Neural progenitor cell (in vitro differentiated cells): Measurements from ENCODE around the gene ANKRD23. TPM values are rescaled to one million over a fixed set of nuclear protein-coding genes. Genes with fewer than 3 reads are reported as not detected.

Source experiments
- DNase-seq: peaks from one replicate; pipeline ENCODE4 v3.0.0-alpha.2; 2016; ENCODE audit warnings: low spot score
- H2AFZ ChIP-seq: fragments of 200-600 bp; sonication (generic); replicated peaks from 2 replicates; pipeline ENCODE4 v1.6.1; 2016; ENCODE audit warnings: antibody characterized with exemption
- H3F3A ChIP-seq: fragments of 200-600 bp; sonication (generic); 2 replicates; pipeline ENCODE4 v1.6.1; 2016; ENCODE audit warnings: antibody characterized with exemption, low read depth
- H3K27ac ChIP-seq: fragments of 200-600 bp; sonication (generic); 2 replicates; pipeline ENCODE4 v1.5.1; 2016; ENCODE audit warnings: mild to moderate bottlenecking
- H3K27me3 ChIP-seq: fragments of 200-600 bp; sonication (generic); 2 replicates; pipeline ENCODE4 v1.6.1; 2016; ENCODE audit warnings: mild to moderate bottlenecking, moderate library complexity
- H3K36me3 ChIP-seq: fragments of 200-600 bp; sonication (generic); 2 replicates; pipeline ENCODE4 v1.5.1; 2016
- H3K4me1 ChIP-seq: fragments of 200-600 bp; sonication (generic); 2 replicates; pipeline ENCODE4 v1.6.1; 2016; ENCODE audit warnings: mixed run types
- H3K4me2 ChIP-seq: fragments of 200-600 bp; sonication (generic); 2 replicates; pipeline ENCODE4 v1.6.1; 2016
- H3K4me3 ChIP-seq: fragments of 200-600 bp; sonication (generic); 2 replicates; pipeline ENCODE4 v1.5.1; 2016
- H3K79me2 ChIP-seq: fragments of 200-600 bp; sonication (generic); 2 replicates; pipeline ENCODE4 v1.6.1; 2016; ENCODE audit warnings: low read depth
- H3K9ac ChIP-seq: fragments of 200-600 bp; sonication (generic); 2 replicates; pipeline ENCODE4 v1.6.1; 2016
- H3K9me3 ChIP-seq: fragments of 200-600 bp; sonication (generic); 2 replicates; pipeline ENCODE4 v1.5.1; 2016; ENCODE audit warnings: low read depth
- H4K20me1 ChIP-seq: fragments of 200-600 bp; sonication (generic); 2 replicates; pipeline ENCODE4 v1.6.1; 2016; ENCODE audit warnings: low read depth
- H3K27ac Mint-ChIP-seq: 3 replicates; pipeline ENCODE4 v1.8.0; 2021; ENCODE audit warnings: mixed read lengths
- H3K27me3 Mint-ChIP-seq: 2 replicates; pipeline ENCODE4 v1.8.0; 2022; ENCODE audit warnings: low read depth, mild to moderate bottlenecking, inconsistent platforms, moderate library complexity, mixed read lengths; ENCODE audit not compliant: insufficient read depth
- H3K36me3 Mint-ChIP-seq: 3 replicates; pipeline ENCODE4 v1.8.0; 2021; ENCODE audit warnings: mixed read lengths
- H3K4me1 Mint-ChIP-seq: 3 replicates; pipeline ENCODE4 v1.8.0; 2021; ENCODE audit warnings: mixed read lengths
- H3K4me3 Mint-ChIP-seq: 3 replicates; pipeline ENCODE4 v1.8.0; 2021; ENCODE audit warnings: mild to moderate bottlenecking, moderate library complexity, mixed read lengths
- H3K9me3 Mint-ChIP-seq: 3 replicates; pipeline ENCODE4 v1.8.0; 2020; ENCODE audit warnings: mixed read lengths
- EZH2 ChIP-seq: fragments of 200-600 bp; sonication (generic); IDR thresholded peaks from 2 replicates; pipeline ENCODE4 v1.6.1; 2017; ENCODE audit warnings: antibody characterized with exemption, mild to moderate bottlenecking, moderate library complexity
- EZH2phosphoT487 ChIP-seq: fragments of 200-600 bp; sonication (generic); IDR thresholded peaks from 2 replicates; pipeline ENCODE4 v1.6.1; 2017; ENCODE audit warnings: antibody characterized with exemption
- microRNA counts: library from miRNA; unstranded; fragments of <30 nt; microRNA quantifications from one replicate; lab custom pipeline; 2016
- microRNA-seq: library from miRNA; unstranded; fragments of <30 nt; microRNA quantifications from one replicate; pipeline ENCODE4, GENCODE V29; 2016
- small RNA-seq: library from RNA; depleted of rRNA; stranded (forward); fragments of <200 nt; gene quantifications from one replicate; pipeline ENCODE3, GENCODE V24; 2015
- total RNA-seq: library from RNA; depleted of rRNA; stranded (reverse); fragments of >200 nt; gene quantifications from 2 replicates; pipeline ENCODE4 v1.2.3, GENCODE V29; 2015; ENCODE audit warnings: low replicate concordance
- TF ChIP-seq, protein P1 (sequence below): fragments of 200-600 bp; sonication (generic); IDR thresholded peaks from 2 replicates; pipeline ENCODE4 v1.5.1; 2017; ENCODE audit warnings: antibody characterized with exemption, mild to moderate bottlenecking

ANKRD23 gene
- total RNA-seq, 1 donor from 2014 or later, result 10.8 TPM

DNA sequence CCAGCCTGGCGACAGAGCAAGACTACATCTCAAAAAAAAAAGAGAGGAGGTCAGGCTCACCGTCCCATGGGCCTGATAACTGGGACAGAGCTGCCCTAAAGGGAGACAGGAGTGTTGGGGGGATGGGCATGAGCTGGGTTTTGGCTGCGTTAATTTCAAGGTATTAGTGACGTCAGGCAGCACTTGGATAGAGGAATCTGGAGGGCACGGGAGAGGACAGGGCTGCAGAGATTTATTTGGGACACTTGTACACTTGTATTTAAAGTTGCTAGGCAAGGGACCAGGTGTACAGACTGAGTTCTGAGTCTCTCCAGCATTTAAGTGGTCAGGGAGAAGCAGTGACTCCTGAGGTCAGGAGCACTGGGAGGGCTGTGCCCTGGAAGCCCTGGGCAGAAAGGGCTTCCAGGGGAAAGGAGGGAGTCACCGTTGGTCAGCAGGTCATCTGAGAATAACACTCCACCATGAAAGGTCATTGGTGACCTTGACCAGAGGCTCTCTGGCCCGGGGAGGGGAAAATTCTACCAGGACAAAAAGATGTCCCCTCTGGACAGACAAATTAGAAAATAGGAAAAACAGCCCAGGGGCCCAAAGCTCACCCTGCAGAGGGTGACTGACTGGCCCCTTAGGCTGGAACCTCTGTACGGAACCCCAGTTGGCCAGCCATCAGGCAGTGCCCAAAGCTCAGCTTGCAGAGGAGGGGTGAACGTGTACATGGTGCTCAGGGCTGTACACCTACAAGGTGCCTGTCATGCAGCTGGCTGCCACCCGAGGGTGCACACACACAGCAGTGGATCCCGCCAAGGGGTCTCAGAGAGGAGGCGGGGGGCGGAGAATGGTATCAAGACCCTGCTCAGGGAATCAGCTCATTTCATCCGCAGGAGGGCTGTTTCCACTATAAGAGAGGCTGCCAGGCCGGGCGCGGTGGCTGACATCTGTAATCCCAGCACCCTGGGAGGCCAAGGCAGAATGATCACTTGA is 50.8 kb downstream of the ANKRD23 start:
- Histone ChIP-seq H3K27ac (no peak overlapping the region), H3K27me3 (no peaks in the 10 kb centered on the region), H2AFZ (no peak overlapping the region), H3K4me2 (no peak overlapping the region), H3K4me1 (peaks cover 7% of the 10 kb centered on the region), H3K36me3 (no peaks in the 10 kb centered on the region), H3K9ac (no peak overlapping the region), H3K4me3 (no peak overlapping the region), H3F3A (no peaks in the 10 kb centered on the region), H4K20me1 (peaks cover 23% of the 10 kb centered on the region), H3K79me2 (no peaks in the 10 kb centered on the region), H3K9me3 (no peaks in the 10 kb centered on the region)
- H3K9me3 Mint-ChIP-seq, result no peaks in the 10 kb centered on the region
- peak overlapping the region; percentile 85 for H3K27ac Mint-ChIP-seq
- TF ChIP-seq, protein P1, sequence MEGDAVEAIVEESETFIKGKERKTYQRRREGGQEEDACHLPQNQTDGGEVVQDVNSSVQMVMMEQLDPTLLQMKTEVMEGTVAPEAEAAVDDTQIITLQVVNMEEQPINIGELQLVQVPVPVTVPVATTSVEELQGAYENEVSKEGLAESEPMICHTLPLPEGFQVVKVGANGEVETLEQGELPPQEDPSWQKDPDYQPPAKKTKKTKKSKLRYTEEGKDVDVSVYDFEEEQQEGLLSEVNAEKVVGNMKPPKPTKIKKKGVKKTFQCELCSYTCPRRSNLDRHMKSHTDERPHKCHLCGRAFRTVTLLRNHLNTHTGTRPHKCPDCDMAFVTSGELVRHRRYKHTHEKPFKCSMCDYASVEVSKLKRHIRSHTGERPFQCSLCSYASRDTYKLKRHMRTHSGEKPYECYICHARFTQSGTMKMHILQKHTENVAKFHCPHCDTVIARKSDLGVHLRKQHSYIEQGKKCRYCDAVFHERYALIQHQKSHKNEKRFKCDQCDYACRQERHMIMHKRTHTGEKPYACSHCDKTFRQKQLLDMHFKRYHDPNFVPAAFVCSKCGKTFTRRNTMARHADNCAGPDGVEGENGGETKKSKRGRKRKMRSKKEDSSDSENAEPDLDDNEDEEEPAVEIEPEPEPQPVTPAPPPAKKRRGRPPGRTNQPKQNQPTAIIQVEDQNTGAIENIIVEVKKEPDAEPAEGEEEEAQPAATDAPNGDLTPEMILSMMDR, result no peak
- TF ChIP-seq EZH2 (no peak), EZH2phosphoT487 (no peak)
- peaks cover 12% of the 10 kb centered on the region for H3K4me1 Mint-ChIP-seq
- H3K4me3 Mint-ChIP-seq, result no peak overlapping the region
- no peaks in the 10 kb centered on the region for H3K36me3 Mint-ChIP-seq
- peaks cover 3% of the 10 kb centered on the region for H3K27me3 Mint-ChIP-seq
- DNase-seq, result no peak

DNA sequence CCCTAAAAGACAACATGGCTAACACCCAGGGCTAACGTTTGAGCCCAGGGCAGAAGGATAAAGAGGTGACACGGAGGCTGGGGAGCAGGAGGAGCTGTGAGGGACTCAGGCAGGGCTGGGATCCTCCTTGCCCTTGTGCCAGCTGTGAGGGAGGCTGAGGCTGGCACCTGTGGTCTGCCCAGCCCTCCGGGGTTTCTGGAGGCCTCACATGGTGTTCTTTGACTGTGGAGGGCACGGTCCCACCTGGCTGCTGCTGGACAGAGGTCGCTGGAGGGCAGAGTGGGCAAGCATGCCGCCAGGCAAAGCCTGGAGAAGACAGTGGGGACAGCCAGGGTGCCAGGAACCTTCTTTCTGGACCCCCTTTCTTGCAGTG is 54.6 kb downstream of the ANKRD23 start:
- Mint-ChIP-seq H3K4me3 (no peak overlapping the region), H3K27me3 (no peaks in the 10 kb centered on the region), H3K27ac (no peak overlapping the region), H3K4me1 (peaks cover 17% of the 10 kb centered on the region), H3K36me3 (no peaks in the 10 kb centered on the region), H3K9me3 (no peaks in the 10 kb centered on the region)
- no peaks in the 10 kb centered on the region for H3F3A ChIP-seq
- peaks cover 7% of the 10 kb centered on the region for H3K4me1 ChIP-seq
- no peak overlapping the region for H3K9ac ChIP-seq
- no peaks in the 10 kb centered on the region for H3K36me3 ChIP-seq
- no peak overlapping the region for H2AFZ ChIP-seq
- H3K4me3 ChIP-seq, result no peak overlapping the region
- no peaks in the 10 kb centered on the region for H3K79me2 ChIP-seq
- H4K20me1 ChIP-seq, result peaks cover 26% of the 10 kb centered on the region
- TF ChIP-seq, protein P1, result no peak
- TF ChIP-seq EZH2 (no peak), EZH2phosphoT487 (no peak)
- H3K9me3 ChIP-seq, result no peaks in the 10 kb centered on the region
- DNase-seq, result no peak
- no peak overlapping the region for H3K27ac ChIP-seq
- no peaks in the 10 kb centered on the region for H3K27me3 ChIP-seq
- H3K4me2 ChIP-seq, result no peak overlapping the region

DNA sequence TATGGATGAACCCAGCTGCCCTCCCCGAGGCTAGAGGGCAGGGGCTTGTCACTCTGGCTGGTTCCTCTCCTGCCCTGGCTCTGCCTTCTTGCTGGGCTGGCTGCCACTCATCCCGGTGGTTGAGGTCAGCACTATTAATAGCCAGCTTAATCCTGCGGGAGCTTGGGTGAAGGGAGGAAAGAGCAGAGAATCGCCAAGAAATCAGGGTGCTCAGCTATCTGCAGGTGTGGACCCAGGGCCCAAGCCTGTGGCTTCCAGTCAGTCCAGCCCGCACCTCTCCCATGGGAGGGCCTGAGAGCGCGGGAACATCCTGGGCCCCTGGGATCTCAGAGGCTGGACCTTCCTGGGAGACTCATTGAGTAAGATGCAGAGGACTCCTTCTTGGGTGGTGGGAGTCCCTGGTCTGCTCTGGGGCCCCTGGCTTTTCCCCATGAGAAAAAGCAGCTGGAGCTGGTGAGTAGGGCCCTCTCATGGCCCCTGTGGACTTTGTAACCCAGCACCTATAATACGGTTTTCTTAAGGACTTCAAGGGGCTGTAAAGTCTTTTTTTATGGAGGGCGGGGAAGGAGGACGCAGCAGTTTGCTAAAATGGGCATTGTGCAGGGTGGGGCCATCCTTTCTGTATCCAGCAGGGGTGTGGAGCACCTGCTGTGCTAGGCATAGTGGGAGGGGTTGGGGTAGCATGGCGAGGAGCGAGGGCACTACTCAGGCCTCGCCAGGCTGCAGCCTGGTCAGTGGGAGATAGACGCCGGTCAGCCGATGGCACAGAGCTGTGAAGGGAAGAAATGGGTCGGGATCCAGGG is 55.2 kb downstream of the ANKRD23 start:
- DNase-seq, result no peak
- TF ChIP-seq, protein P1, result no peak
- Histone ChIP-seq H3K9me3 (no peaks in the 10 kb centered on the region), H3F3A (no peaks in the 10 kb centered on the region), H3K79me2 (no peaks in the 10 kb centered on the region), H3K4me1 (peaks cover 7% of the 10 kb centered on the region), H3K4me3 (no peak overlapping the region), H3K4me2 (no peak overlapping the region), H3K27me3 (no peaks in the 10 kb centered on the region), H3K27ac (no peak overlapping the region), H3K36me3 (no peaks in the 10 kb centered on the region), H2AFZ (no peak overlapping the region), H3K9ac (no peak overlapping the region), H4K20me1 (peaks cover 25% of the 10 kb centered on the region)
- Mint-ChIP-seq H3K36me3 (no peaks in the 10 kb centered on the region), H3K27ac (peak overlapping the region; percentile 42), H3K27me3 (no peaks in the 10 kb centered on the region), H3K4me1 (peaks cover 15% of the 10 kb centered on the region), H3K4me3 (no peak overlapping the region), H3K9me3 (no peaks in the 10 kb centered on the region)

MicroRNAs within 50 kb of the gene (microRNA counts, 767-probe panel; counts per million panel counts)
- microRNA hsa-miR-3127-5p (lab: Ali Mortazavi, UCI), result 460 counts per million, percentile 90 among the panel's probes with 10 or more counts

Small RNA genes lying within 50 kb of the gene (microRNA-seq; reads per million reads assigned to microRNA genes)
- not detected for gene MIR3127

Small RNA genes lying within 50 kb of the gene (small RNA-seq; reads per million reads assigned to genes)
- gene MIR3127, result 0.20 reads per million

Other genes starting within 250 kb of the ANKRD23 start
- gene KANSL3, start 205.7 kb downstream of the ANKRD23 start, total RNA-seq, result 32.9 and 44.3 TPM in 2 replicates
- gene FER1L5, start 201.3 kb downstream of the ANKRD23 start, total RNA-seq, result 1.2 and 1.7 TPM in 2 replicates
- 25.9 and 39.8 TPM in 2 replicates for gene LMAN2L, start 104.0 kb downstream of the ANKRD23 start, total RNA-seq
- 15.5 and 24.4 TPM in 2 replicates for gene CNNM4, start 83.1 kb downstream of the ANKRD23 start, total RNA-seq
- gene CNNM3, start 27.8 kb downstream of the ANKRD23 start, total RNA-seq, result 11.1 and 20.2 TPM in 2 replicates
- gene ANKRD39, start 14.0 kb upstream of the ANKRD23 start, total RNA-seq, result 4.0 and 17.3 TPM in 2 replicates
- gene SEMA4C, start 26.1 kb upstream of the ANKRD23 start, total RNA-seq, result 39.1 and 103 TPM in 2 replicates
- gene FAM178B, start 142.6 kb upstream of the ANKRD23 start, total RNA-seq, result not detected in 2 replicates